GM19023 (cell line): Measurements from ENCODE around the gene GAS6.

Experiments
- ATAC-seq: cut with Tn5 transposase; IDR thresholded peaks from one replicate; pipeline ENCODE4 v1.9.1; 2021; ENCODE audit warnings: mild to moderate bottlenecking, moderate library complexity; ENCODE audit not compliant: unreplicated experiment

GAS6 gene

DNA sequence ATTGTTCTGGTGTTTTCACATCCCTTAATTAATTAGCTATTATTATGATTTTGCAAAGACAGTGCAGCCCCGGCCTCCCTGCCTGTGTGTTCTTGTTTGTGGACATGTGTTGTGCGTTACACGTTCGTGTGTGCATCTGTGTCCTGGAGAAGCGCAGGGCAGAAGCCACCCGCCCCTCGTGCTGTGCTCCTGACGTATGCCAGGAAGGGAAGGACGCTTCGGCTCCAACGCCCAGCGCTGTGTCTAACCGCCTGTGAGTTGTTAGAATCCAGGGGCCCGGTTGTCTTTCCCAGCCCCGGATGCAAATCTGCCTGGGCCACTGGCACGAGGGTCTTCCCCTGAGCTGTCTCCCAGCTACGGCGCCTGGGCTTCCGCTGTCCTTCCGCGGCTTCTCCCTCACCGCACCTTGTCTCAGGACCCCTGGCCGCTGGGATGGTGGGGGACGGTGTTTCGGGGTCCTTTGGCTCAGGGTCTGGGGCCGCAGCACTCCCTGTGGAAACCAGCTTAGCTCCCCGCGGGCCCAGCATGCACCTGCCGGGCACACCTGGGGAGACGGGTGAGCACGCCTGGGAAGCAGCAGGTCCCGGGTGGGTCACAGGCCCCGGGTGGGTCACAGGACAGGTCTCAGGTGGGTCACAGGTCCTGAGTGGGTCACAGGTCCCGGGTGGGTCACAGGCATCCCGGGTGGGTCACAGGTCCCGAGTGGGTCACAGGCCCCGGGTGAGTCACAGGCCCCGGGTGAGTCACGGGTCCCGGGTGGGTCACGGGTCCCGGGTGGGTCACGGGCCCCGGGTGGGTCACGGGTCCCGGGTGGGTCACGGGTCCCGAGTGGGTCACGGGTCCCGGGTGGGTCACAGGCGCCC is 51.5 kb downstream of the GAS6 start:
- no peak for ATAC-seq

DNA sequence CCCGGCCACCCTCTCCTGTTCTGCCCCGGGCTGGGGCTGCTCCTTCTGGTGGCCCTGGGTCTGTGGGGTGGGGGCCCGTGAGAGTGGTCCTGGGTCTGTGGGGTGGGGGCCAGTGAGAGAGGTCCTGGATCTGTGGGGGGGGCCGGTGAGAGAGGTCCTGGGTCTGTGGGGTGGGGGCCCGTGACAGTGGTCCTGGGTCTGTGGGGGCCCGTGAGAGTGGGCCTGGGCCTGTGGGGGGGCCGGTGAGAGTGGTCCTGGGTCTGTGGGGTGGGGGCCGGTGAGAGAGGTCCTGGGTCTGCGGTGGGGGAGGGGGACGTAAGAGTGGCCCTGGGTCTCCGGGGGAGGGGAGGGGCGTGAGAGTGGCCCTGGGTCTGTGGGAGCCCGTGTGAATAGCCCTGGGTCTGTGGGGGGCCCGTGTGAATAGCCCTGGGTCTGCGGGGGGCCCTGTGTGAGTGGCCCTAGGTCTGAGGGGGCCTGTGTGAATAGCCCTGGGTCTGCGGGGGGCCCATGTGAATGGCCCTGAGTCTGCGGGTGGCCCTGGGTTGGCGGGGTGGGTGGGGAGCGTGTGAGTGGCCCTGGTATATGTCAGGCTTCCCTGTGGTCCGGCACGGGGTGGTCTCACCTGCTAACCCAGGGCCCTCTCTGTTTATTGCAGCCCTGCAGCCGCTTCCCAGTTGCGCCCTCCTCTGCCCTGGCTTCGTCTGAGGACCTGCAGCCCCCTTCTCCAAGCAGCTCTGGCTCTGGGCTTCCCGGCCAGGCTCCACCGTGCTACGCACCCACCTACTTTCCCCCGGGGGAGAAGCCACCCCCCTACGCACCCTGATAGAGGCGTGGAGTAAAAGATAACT is 52.6 kb downstream of the GAS6 start:
- no peak for ATAC-seq

DNA sequence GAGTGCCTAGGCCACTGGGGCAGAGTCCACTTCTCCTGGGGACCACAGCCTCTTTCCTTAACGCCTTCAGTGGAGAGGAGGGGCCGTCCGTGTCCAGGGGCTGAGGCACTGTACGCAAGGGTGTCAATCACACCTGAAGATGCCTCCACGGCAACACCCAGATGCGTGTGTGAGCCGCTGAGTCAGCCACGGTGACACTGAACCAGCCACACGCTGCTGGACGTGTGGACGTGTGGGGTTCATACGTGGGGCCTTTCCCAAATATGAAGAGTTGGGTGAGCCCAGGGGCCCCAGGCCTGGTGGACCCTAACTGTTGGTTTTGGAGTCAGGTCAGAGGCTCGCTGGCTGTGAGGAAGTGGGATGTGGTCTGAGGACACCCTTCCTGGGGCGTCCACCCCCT is 53.2 kb downstream of the GAS6 start:
- ATAC-seq: no peak

DNA sequence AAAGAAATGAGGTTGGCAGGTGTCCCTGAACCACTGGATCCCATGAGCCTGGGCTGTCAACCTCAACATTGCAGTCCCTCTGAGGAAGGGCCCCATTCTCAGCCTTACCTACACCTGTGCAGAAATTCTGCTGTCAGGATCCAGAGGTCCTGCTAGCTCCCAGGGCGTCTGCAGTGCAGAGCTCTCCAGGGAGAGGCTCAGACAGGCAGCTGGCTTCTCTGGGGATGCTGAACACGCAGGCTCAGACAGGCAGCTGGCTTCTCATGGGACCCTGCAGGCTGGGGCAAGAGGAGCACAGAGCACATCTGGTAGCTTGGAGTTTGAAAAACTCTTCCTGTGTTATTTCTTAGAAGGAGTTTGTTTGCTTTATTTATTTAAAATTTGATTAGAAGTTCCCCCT is 53.9 kb downstream of the GAS6 start:
- no peak for ATAC-seq

DNA sequence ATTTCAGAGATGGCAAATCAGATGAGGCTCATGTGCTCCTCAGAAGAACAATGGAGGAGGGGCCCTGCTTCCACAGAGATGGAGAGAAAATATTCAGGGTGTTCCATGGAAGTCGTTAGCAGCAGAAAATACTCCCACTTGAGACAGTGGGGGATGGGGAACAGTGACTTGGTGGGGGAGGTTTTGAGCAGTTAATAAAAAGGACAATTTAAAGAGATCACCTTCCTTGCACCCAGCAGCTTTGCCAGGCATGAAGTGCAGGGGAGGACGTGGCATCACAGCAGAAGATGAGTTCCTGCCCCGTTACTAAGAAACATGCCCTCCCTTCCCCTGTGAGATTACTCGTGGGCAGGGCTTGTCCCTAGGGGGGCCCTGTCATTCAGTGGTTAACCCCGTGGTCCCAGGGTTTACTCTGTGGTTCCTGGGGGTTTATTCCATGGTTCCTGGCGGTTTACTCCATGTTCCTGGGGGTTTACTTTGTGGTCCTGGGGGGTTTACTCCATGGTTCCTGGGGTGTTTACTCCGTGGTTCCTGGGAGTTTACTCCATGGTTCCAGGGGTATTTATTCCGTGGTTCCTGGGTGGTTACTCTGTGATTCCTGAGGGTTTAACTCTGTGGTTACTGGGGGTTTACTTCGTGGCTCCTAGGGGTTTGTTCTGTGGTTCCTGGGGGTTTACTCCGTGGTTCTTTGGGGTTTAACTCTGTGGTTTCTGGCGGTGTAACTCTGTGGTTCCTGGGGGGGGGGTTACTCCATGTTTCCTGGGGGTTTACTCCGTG is 55.6 kb downstream of the GAS6 start:
- ATAC-seq: no peak

DNA sequence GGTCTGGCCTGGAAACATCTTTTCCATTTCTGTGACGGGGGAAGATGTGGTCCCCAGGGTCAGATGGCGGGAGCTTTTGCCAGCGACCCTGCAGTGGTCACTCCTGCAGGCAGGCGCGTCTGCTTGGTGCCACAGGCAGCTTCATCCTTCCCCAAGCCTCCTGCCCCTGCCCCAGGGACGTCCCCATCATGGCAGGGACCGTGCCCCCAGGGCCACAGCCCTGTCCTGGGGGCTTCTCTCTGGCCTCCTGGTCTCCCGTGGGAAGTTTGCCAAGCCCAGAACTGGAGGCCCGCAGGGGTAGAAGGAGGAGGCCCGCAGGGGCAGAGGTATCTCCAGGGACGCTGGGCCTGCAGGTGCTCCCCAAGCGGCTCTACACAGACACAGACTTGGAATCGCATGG is 57.4 kb downstream of the GAS6 start:
- no peak for ATAC-seq

DNA sequence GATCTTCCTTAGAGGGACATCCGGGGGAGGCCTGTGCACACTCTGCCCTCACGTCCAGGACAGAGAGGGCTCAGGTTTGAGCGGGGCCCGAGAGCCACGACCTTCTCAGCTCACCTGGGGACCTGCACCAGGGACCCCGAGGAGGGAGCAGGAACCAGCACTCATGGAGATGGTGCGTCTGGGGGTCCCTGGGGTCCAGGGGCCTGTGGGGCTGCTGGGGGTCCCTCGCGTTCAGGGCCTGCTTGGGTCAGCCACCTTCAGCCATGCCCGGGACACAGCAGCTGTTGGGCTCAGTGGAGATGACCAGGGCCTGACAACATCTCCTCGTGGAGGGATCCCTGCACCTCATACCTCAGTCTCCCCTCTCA is 57.8 kb downstream of the GAS6 start:
- ATAC-seq: no peak

DNA sequence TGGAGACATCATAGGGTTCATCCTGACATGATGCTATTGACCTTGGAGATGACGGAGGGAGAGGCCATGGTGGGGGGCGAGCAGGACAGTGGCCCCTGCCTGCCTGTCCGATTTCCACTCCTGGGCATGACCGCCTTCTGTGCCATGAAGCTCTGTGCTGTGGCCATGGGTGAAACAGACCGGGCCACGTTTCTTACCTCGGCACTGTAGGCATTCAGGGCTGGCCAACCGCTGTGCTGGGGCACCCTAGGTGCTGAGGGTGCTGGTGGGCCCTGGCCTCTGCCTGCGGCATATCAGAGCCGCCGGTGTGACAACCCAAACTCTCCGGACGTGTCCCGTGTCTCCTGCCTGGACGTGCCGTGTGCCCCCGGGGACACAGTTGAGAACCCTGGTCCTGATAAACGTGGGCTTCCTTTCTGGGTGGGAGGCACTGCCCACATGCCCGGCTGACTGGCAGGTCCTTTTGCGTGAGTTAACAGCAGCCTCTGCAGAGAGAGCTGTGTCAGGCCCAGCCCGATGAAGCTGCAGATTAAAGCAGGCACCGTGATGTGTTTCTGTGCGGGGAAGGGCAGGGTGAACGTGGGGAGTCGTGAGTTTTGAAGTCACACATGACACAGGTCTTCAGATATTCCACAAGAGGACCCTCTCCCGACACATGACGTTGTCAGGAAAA is 58.3 kb downstream of the GAS6 start:
- ATAC-seq: no peak

DNA sequence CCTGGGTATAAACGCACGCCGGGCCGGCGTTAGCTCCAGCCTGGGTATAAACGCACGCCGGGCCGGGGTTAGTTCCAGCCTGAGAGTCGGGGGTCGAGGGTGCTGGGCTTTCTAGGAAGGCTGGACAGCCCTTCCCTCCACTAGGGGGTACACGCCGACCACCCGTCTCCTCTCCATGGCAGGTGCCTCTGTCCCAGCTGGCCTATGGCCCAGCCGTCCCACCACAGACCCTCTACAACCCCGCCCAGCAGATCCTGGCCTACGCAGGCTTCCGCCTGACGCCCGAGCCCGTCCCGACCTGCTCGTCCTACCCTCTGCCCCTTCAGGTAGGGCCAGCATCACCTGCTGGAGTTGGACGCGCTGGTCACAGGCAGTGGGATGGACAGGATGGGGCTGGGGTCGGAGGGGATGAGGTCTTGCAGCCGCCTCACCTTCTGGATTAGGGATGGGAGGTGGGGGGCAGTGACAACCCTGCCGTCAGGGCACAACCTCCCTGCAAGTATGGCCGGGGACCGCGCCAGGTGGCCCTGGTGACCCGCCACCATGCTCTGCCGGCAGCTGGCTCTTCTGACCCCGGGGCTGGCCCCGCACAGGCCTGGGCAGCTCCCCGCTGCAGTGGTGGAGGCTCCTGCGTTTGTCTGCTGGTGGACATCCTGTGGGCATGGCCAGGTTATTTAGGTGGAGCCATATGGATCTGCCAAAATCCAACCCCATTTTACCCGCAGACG is 59.0 kb downstream of the GAS6 start:
- no peak for ATAC-seq

DNA sequence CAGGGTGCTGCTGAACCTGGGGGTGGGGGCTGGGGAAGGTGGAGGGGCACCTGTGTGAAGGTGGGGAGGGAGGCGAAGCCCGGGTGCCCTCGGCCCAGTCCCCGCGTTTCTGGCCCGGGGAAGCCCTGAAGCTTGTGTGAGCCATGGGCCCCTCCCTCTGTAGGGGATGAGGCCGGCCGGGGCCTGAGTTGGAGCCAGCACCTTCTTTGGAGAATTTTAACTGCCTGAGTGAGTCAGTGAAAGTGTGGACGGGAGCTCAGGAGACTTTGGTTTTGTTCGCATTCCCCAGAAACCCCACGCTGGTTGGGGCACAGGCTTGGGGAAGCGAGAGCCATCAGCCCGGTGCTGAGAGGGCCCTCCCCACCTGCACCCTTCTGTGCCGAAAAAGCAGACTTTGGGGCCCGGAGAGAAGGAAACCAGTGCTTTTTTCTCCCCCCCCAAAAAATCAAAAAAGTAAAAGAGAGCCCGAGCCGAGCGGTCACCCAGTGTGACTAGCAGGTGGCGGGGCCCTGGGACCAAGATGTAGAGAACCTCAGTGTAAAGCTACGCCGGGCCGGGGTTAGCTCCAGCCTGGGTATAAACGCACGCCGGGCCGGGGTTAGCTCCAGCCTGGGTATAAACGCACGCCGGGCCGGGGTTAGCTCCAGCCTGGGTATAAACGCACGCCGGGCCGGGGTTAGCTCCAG is 59.7 kb downstream of the GAS6 start:
- no peak for ATAC-seq

DNA sequence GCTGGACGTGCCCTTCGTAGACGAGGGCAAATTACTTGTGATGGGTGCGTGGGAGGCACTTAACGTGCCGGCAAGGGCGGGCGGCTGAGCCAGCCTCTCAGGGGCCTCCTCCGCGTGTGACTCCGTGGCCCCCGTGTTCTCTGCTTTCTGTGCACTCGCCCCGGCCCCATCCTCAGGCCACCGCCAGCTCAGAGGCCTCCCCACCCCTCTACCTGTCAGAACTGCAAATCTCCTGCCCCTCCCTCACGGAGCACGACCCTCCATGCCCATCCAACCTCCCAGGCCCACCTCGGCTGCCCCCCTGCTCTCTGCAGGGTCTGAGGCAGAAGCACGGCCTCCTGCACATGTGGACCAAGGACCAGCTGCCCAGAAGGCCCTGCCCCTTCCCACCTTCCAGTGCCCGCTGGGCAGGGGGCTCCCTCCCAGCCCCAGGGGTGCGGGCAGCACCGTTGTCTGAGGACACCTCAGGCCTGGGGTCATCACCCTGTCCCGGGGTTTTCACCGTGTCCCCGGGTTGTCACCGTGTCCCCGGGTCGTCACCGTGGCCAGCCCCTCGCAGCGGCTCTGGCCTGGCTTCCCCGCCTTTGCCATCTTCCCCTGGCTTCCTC is 60.4 kb downstream of the GAS6 start:
- ATAC-seq: no peak

DNA sequence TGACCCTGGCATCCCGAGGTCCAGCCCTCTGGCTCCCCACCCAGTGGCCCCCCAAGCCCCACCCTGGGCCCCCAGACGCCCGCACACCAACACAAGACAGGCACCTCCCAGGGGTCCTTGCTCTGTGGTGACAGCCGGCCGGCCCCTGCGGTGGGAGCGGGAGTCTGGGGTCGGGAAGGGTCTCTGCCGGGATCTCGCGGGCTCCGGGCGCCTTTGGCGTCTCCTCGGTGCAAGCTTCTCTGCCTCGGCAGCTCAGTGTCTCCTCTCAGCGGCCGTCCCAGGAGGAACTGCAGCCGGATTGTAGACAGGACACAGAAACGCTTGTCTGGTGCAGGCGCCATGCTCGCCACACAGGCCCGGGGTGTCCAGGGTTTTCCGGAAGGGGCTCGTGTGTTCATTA is 61.1 kb downstream of the GAS6 start:
- ATAC-seq: no peak

DNA sequence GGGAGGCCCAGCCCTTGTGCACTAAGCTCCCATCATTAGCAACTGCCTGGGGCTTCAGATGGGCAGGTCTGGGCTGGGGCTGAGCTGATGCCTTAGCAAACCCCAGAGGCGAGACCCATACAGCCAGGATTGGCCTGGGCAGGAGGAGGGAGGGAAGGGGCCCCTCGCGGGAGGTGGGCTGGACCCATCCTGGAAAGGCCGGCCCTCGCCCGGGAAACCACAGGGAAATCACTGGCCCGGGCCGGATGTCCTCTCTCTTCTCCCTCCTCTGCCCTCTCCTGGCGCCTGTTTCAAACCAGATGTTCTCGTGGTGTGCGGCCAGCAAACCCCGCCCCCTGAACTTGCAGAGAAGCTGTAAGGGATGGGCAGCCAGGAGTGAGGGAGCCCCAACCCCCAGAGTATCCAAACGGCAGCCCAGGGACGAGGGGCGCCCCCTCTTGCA is 61.8 kb downstream of the GAS6 start:
- no peak for ATAC-seq

DNA sequence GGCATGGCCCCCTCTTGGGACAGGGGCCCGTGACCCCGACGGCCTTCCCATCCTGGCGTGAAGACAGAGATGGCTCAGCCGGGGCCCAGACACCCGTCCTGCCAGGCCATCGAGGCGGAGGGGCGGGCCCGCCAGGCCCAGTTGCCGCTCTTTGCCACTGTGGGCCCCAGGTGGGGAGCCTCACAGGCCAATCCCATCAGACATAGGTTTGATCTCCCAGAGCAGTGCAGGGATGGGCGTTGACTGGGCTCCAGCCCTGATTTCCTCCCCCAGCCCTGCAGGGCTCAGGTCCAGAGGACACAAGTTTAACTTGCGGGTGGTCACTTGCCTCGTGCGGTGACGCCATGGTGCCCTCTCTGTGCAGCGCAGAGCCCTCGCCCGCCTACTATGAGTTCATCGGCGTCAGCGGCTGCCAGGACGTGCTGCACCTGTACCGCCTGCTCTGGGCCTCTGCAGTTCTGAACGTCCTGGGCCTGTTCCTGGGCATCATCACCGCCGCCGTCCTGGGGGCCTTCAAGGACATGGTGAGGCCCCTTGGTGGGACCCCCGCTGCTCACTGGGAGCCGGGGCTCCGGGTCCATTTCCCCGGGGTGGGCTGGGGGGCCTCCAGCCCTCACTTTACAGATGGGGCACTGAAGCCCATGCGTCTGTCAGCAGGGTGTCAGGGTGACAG is 62.5 kb downstream of the GAS6 start:
- no peak for ATAC-seq

DNA sequence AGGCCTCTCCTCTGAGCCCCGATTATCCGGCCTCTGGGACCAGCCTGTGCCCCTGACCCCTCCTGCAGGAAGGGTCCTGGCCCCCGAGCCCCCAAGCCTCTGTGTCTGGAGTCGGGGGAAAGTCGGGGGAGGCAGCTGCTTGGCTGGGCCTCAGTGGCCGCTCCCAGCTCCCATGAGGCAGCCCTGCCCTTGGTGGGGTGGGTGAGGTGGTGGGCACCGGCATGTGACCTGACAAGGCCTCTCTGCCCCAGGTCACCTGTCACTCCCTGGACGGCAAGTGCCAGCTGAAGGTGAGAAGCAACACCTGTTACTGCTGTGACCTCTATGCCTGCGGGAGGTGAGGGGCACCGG is 63.3 kb downstream of the GAS6 start:
- no peak for ATAC-seq

DNA sequence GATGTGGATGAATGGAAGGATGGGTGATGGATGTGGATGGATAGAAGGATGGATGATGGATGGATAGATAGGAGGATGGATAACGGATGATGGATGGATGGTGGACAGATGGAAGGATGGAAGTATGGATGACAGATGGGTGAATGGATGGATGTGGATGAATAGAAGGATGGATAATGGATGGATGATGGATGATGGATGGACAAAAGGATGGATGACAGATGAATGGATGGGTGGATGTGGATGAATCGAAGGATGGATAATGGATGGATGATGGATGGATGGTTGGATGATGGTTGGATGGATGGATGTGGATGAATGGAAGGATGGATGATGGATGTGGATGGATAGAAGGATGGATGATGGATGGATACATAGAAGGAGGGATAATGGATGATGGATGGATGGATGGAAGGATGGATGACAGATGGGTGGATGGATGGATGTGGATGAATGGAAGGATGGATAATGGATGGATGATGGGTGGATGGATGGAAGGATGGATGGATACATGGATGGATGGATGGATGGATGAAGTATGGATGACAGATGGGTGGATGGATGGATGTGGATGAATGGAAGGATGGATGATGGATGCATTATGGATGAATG is 65.6 kb downstream of the GAS6 start:
- no peak for ATAC-seq

DNA sequence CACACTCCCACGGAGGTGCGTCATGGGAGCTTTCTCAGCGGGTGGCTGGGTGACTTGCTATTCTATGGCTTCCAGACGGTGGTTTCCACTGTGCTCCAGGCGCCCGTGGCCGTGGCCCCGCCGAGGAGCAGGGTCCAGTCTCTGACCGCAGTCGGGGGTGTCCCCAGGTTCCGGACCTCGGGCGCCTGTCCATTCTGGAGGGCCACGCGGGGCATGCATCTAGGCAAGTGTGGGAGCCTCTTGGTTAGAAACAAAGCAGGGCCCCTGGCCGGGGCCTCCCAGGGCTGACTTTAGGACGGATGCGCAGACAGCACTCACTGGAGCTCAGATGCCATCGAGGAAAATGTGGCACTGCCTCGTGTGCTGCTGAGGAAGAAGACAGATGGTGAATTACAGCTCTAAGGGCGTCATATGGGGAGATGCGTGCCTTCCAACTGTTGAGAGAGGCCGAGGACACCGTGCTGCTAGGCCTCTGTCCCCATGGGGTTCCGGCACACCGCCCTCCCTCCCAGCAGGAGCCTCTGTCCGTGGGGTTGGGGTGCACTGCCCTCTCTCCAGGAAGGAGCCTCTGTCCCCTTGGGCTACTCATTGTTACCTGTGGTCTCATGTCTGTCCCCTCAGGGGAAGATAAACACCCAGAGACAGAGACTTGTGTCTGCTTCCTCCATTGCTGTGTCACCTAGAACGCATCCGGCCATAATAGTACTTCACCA is 66.8 kb downstream of the GAS6 start:
- ATAC-seq: no peak
